Measurements from ENCODE around the gene ELP2. TPM values are rescaled to one million over a fixed set of nuclear protein-coding genes. Genes with fewer than 3 reads are reported as not detected.

Gene ELP2
- total and polyA plus RNA-seq, 2 of the 8 experiments (the other 6 are each of a cell fraction or from before 2014, with no cell fraction given): 55.8 to 165 TPM

DNA sequence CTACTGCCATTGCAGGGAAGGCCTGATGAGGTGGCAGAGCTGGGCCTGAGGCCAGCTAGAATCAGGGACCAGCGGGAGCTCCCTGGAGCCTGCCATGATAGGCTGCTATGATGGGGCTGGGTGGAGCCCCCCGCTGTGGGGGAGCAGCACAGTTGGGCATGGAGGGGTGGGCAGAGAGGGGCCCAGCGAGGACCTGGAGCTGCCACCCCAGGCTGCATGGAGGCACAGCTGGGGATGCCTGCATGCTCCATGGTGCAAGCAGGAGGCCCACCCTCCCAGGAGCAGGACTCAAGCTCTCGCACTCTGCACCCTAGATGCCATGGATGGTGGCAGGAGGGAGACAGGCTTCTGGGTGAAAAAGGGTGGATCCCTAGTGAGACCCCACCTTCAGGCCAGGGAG lies 44.5 kb upstream of the ELP2 start:
- H2BK120ac ChIP-seq (replicated peaks; ENCODE audit: low read depth, low read length): no peak overlapping the region
- H2AFZ ChIP-seq (ENCODE audit: low read length): no peak overlapping the region
- no peak overlapping the region for H3K4ac ChIP-seq (replicated peaks; ENCODE audit: insufficient read length, low read depth, low read length)
- H3K4me2 ChIP-seq (ENCODE audit: insufficient read depth in 1 of 2, low read depth in 2 of 2, low read length in 2 of 2): no peak overlapping the region
- POLR2A ChIA-PET (ENCODE audit: partially characterized antibody): interaction anchor here (0.6 to 1.4 kb wide), 2 partner anchors 17 to 66 kb away, joined by 3 to 4 read pairs; partner anchors contain the start of gene RPRD1A
- WGBS, 2 experiments (ENCODE audit: extremely low coverage in 1 of 2, insufficient coverage in 1 of 2, insufficient read length in 1 of 2, insufficient replicate concordance in 2 of 2, low coverage in 1 of 2, low lambda C conversion rate in 2 of 2, missing lambda C conversion rate in 1 of 2): 93% methylated on average over 4 of the region's 4 CpGs; no CpG with 5 or more reads in 1 of the 2 experiments
- no peaks in the 10 kb centered on the region for H3K27me3 ChIP-seq (replicated peaks in 1 of 4; ENCODE audit: control insufficient read depth in 3 of 4, extremely low read depth in 1 of 4, insufficient read depth in 3 of 4, low read length in 3 of 4)
- H3K79me1 ChIP-seq (ENCODE audit: low read depth, low read length): no peaks in the 10 kb centered on the region
- H4K20me1 ChIP-seq (replicated peaks in 1 of 2; ENCODE audit: control insufficient read depth in 1 of 2, insufficient read depth in 2 of 2, low read length in 2 of 2): no peaks in the 10 kb centered on the region
- no peak overlapping the region for H2BK15ac ChIP-seq (ENCODE audit: low read length)
- DNase-seq (ENCODE audit: low read depth in 1 of 2, low spot score in 2 of 2): no peak
- H3K9ac ChIP-seq (replicated peaks in 1 of 4; ENCODE audit: extremely low read depth in 1 of 4, low read depth in 3 of 4, low read length in 3 of 4): no peak overlapping the region
- H3K18ac ChIP-seq (ENCODE audit: extremely low read depth, low read length): no peak overlapping the region
- H3K23ac ChIP-seq (ENCODE audit: insufficient read length): no peak overlapping the region
- FAIRE-seq: no peak
- H4K91ac ChIP-seq (replicated peaks; ENCODE audit: insufficient read length, low read length): no peak overlapping the region
- H3K79me2 ChIP-seq (ENCODE audit: control insufficient read depth in 1 of 2, insufficient read depth in 2 of 2, low read length in 2 of 2): no peaks in the 10 kb centered on the region
- no peak overlapping the region for H3K27ac ChIP-seq (ENCODE audit: low read depth, low read length)
- CTCF ChIA-PET (ENCODE audit: partially characterized antibody): interaction anchor here (1.1 to 1.9 kb wide), 3 partner anchors 10 to 41 kb away, joined by 4 to 25 read pairs (median 4); no protein-coding TSS in a partner anchor
- H3K9me3 ChIP-seq (ENCODE audit: insufficient read depth in 2 of 2, low read depth in 1 of 2, low read length in 1 of 2): peaks cover 0 to 2% of the 10 kb centered on the region in 2 experiments; a peak in 1 of 4 replicates
- TF ChIP-seq NRF1 (IDR thresholded peaks at IDR 0.05; ENCODE audit: low read depth, low read length) (no peak), GABPA (IDR thresholded peaks at IDR 0.05; ENCODE audit: borderline replicate concordance, insufficient read depth, low read length) (no peak), HDAC2 (IDR thresholded peaks at IDR 0.05; ENCODE audit: borderline replicate concordance in 1 of 2, low read depth in 2 of 2, low read length in 2 of 2) (no peak), RFX5 (IDR thresholded peaks at IDR 0.05; ENCODE audit: borderline replicate concordance, low read depth, low read length) (no peak), SAP30 (IDR thresholded peaks at IDR 0.05; ENCODE audit: insufficient read depth, insufficient replicate concordance, low read length) (no peak), JUND (IDR thresholded peaks at IDR 0.05; ENCODE audit: low read length) (no peak), SIX5 (IDR thresholded peaks at IDR 0.05; ENCODE audit: low read depth, low read length) (no peak), EZH2 (IDR thresholded peaks at IDR 0.05; ENCODE audit: low read depth, low read length, severe bottlenecking) (no peak), SIN3A (conservative IDR thresholded peaks at IDR 0.05 in 1 of 2, IDR thresholded peaks at IDR 0.05 in 1 of 2; ENCODE audit: low read depth in 1 of 2, low read length in 2 of 2) (no peak)
- TF ChIP-seq, protein P1, sequence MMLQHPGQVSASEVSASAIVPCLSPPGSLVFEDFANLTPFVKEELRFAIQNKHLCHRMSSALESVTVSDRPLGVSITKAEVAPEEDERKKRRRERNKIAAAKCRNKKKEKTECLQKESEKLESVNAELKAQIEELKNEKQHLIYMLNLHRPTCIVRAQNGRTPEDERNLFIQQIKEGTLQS (IDR thresholded peaks at IDR 0.05; ENCODE audit: insufficient read depth, low read depth, low read length): no peak
- no peaks in the 10 kb centered on the region for H3K4me1 ChIP-seq (replicated peaks in 1 of 4; ENCODE audit: control insufficient read depth in 3 of 4, insufficient read depth in 4 of 4, low read length in 3 of 4)
- H3K56ac ChIP-seq (replicated peaks; ENCODE audit: insufficient read length, low read depth, low read length): no peak overlapping the region
- H4K8ac ChIP-seq (ENCODE audit: extremely low read depth, insufficient read depth, low read length): no peak overlapping the region; the same call in 1 of the 2 replicates
- H2BK20ac ChIP-seq (ENCODE audit: low read length): no peak overlapping the region
- no peak overlapping the region for H2BK12ac ChIP-seq (ENCODE audit: low read depth, low read length)
- H3K36me3 ChIP-seq (ENCODE audit: control insufficient read depth in 2 of 4, insufficient read depth in 4 of 4, low read length in 3 of 4): no peaks in the 10 kb centered on the region
- H3K14ac ChIP-seq (ENCODE audit: insufficient read length): no peak overlapping the region
- H3K23me2 ChIP-seq (ENCODE audit: low read depth, low read length): no peaks in the 10 kb centered on the region
- no peak overlapping the region for H2AK5ac ChIP-seq (ENCODE audit: low read depth, low read length)
- no peak overlapping the region for H4K5ac ChIP-seq (ENCODE audit: insufficient read length, low read depth, low read length)
- H2BK5ac ChIP-seq (ENCODE audit: low read depth, low read length): no peak overlapping the region
- no peak overlapping the region for H3K4me3 ChIP-seq (ENCODE audit: extremely low read depth in 1 of 4, insufficient read depth in 2 of 4, low read depth in 3 of 4, low read length in 4 of 4)
